Upper lobe of left lung (tissue), 6 donors: ENCODE measurements around the gene ATP5MC2. TPM values are rescaled to one million over a fixed set of nuclear protein-coding genes. Genes with fewer than 3 reads are reported as not detected.
A peak's percentile ranks its signal among the peaks of the same experiment; 100 is the strongest.

Experiments used
- ATAC-seq, 2 donors: fragments of 200-7000 bp; cut with Tn5 transposase; one replicate each; pipeline ENCODE4 v1.9.1; 2022; ENCODE audit warnings: mild to moderate bottlenecking in 2 of 2, moderate library complexity in 2 of 2; ENCODE audit not compliant: low FRiP score in 2 of 2
- DNase-seq, 2 donors: peaks; one replicate each; pipeline ENCODE4 v3.0.0-alpha.2; 2019 to 2020
- H3K27ac ChIP-seq, 4 donors: fragments of 200-600 bp; sonication (generic); one replicate each; pipeline ENCODE4 v1.5.1; 2016 to 2019
- H3K27me3 ChIP-seq, 4 donors: fragments of 200-600 bp; sonication (generic); one replicate each; pipeline ENCODE4 v1.5.1; 2017 to 2019
- H3K36me3 ChIP-seq, 4 donors: fragments of 200-600 bp; sonication (generic); one replicate each; pipeline ENCODE4 v1.5.1; 2016 to 2019
- H3K4me1 ChIP-seq, 4 donors: fragments of 200-600 bp; sonication (generic); one replicate each; pipeline ENCODE4 v1.5.1; 2018 to 2019
- H3K4me3 ChIP-seq, 4 donors: fragments of 200-600 bp; sonication (generic); one replicate each; pipeline ENCODE4 v1.5.1; 2017 to 2019; ENCODE audit warnings: mild to moderate bottlenecking in 2 of 4, moderate library complexity in 1 of 4
- H3K9me3 ChIP-seq, 4 donors: fragments of 200-600 bp; sonication (generic); one replicate each; pipeline ENCODE4 v1.5.1; 2018 to 2019
- EP300 ChIP-seq, 4 donors: sonication (generic); formaldehyde crosslinking; IDR thresholded peaks; one replicate each; pipeline ENCODE4 v1.5.1; 2017; ENCODE audit warnings: antibody characterized with exemption in 4 of 4, control low read depth in 2 of 4
- POLR2A ChIP-seq, 4 donors: fragments of 450-650 bp; IDR thresholded peaks; one replicate each; pipeline ENCODE4 v1.5.1; 2016 to 2017; ENCODE audit warnings: antibody characterized with exemption in 4 of 4, mild to moderate bottlenecking in 2 of 4
- POLR2AphosphoS5 ChIP-seq, 2 donors: sonication (generic); formaldehyde crosslinking; IDR thresholded peaks; one replicate each; pipeline ENCODE4 v1.5.1; 2017; ENCODE audit warnings: antibody characterized with exemption in 2 of 2
- WGBS, 2 donors: methylation state at CpG; one replicate each; pipeline ENCODE4 v1.1.5; 2017 to 2018; 5-methylcytosine and 5-hydroxymethylcytosine counted together
- total RNA-seq, 6 donors: library from RNA; depleted of rRNA in 4 of 6; stranded (reverse); fragments of >200 nt in 4 of 6; gene quantifications; one replicate each; pipeline versions ENCODE4 v1.1.0 to v1.2.1, GENCODE V29; 2016 to 2021
- TF ChIP-seq, protein P1 (sequence below), 6 experiments: fragments of 450-650 bp in 4 of 6; fragments of 200-600 bp in 2 of 6; sonication (generic) in 2 of 6; IDR thresholded peaks; one replicate each; pipeline ENCODE4 v1.5.1; 2016 to 2019; ENCODE audit warnings: antibody characterized with exemption in 6 of 6
- donor health status: DM: no; HTN: no; CAD: no; lungs with moderate emphysema.
- donor health status: DM: no; HTN: yes; CAD: no; lungs with severe emphysema.

Gene ATP5MC2
- total RNA-seq, 6 donors from 2014 or later, result 140 to 273 (median 206) TPM

DNA sequence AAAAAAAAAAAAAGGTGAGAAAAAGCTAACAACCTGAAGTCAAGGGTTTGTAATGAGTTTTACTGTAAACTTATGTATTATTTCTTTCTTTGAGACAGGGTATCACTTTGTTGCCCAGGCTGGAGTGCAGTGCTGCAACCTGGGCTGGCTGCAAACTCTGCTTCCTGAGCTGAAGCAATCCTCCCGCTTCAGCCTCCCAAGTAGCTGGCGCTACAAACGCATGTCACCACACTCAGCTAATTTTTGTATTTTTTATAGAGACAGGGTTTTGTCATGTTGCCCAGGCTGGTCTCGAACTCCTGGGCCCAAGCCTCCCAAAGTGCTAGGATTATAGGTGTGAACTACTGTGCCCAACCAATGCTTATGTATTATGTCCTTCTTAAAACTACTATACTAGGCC is 58.9 kb downstream of the ATP5MC2 start:
- H3K4me3 ChIP-seq, result no peak overlapping the region
- peaks cover 0 to 21% (median 3%) of the 10 kb centered on the region in 4 donors for H3K36me3 ChIP-seq
- peak overlapping the region; percentile 26 to 78 (median 49) for H3K27ac ChIP-seq
- ATAC-seq (no peak), DNase-seq (no peak)
- TF ChIP-seq, protein P1, sequence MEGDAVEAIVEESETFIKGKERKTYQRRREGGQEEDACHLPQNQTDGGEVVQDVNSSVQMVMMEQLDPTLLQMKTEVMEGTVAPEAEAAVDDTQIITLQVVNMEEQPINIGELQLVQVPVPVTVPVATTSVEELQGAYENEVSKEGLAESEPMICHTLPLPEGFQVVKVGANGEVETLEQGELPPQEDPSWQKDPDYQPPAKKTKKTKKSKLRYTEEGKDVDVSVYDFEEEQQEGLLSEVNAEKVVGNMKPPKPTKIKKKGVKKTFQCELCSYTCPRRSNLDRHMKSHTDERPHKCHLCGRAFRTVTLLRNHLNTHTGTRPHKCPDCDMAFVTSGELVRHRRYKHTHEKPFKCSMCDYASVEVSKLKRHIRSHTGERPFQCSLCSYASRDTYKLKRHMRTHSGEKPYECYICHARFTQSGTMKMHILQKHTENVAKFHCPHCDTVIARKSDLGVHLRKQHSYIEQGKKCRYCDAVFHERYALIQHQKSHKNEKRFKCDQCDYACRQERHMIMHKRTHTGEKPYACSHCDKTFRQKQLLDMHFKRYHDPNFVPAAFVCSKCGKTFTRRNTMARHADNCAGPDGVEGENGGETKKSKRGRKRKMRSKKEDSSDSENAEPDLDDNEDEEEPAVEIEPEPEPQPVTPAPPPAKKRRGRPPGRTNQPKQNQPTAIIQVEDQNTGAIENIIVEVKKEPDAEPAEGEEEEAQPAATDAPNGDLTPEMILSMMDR (IDR thresholded peaks at IDR 0.05), result no peak
- TF ChIP-seq EP300 (IDR thresholded peaks at IDR 0.05) (no peak), POLR2A (IDR thresholded peaks at IDR 0.05) (no peak), POLR2AphosphoS5 (IDR thresholded peaks at IDR 0.05) (no peak)
- 73 to 77% methylated on average over 4 of the region's 4 CpGs for WGBS, 2 donors
- no peaks in the 10 kb centered on the region for H3K9me3 ChIP-seq
- no peaks in the 10 kb centered on the region for H3K27me3 ChIP-seq
- H3K4me1 ChIP-seq, result peaks cover 18 to 62% (median 46%) of the 10 kb centered on the region in 4 donors

Other genes with a start within 250 kb of the ATP5MC2 start
- gene PRR13, start 234.3 kb downstream of the ATP5MC2 start, total RNA-seq, result 100 to 1,000 TPM in 3 of 6 donors, 10 to 100 TPM in 3; 81.5 to 198 (median 105) TPM
- 100 to 1,000 TPM; 346 to 723 (median 513) TPM for gene PCBP2, start 224.0 kb downstream of the ATP5MC2 start, total RNA-seq
- 10 to 100 TPM in 5 of 6 donors, 1 to 10 TPM in 1; 9.6 to 87.0 (median 17.4) TPM for gene MAP3K12, start 176.6 kb downstream of the ATP5MC2 start, total RNA-seq
- gene TARBP2, start 174.8 kb downstream of the ATP5MC2 start, total RNA-seq, result 10 to 100 TPM; 25.4 to 74.4 (median 36.8) TPM
- gene NPFF, start 168.6 kb downstream of the ATP5MC2 start, total RNA-seq, result 1 to 10 TPM in 1 of 6 donors, not detected in 5; 6.2 TPM
- gene ATF7, start 49.7 kb downstream of the ATP5MC2 start, total RNA-seq, result 10 to 100 TPM; 23.4 to 48.9 (median 41.2) TPM
- gene CALCOCO1, start 51.4 kb upstream of the ATP5MC2 start, total RNA-seq, result 100 to 1,000 TPM; 147 to 605 (median 204) TPM
- not detected for gene CISTR, start 75.9 kb upstream of the ATP5MC2 start, total RNA-seq